Keratinocyte (primary cell): ENCODE measurements around the gene TIAM2.

Experiments used
- EZH2 ChIP-seq: IDR thresholded peaks from one replicate; pipeline ENCODE4 v1.6.1; 2012; ENCODE audit warnings: inconsistent platforms, mild to moderate bottlenecking, low read length, moderate library complexity
- TF ChIP-seq, protein P1 (sequence below), 3 experiments: IDR thresholded peaks in 1 of 3; conservative IDR thresholded peaks in 1 of 3; optimal IDR thresholded peaks in 1 of 3; 2 replicates in 2 of 3; 3 replicates in 1 of 3; pipeline versions ENCODE3 to v1.5.1; 2011; ENCODE audit warnings: low read length in 3 of 3, mild to moderate bottlenecking in 3 of 3, moderate library complexity in 2 of 3, control low read depth in 1 of 3, inconsistent platforms in 1 of 3; ENCODE audit not compliant: insufficient read depth in 2 of 3; ENCODE audit errors: extremely low read depth in 1 of 3

GRCh38 chr6:155123520-155123919, 128.4 kb downstream of the TIAM2 start:
- TF ChIP-seq, protein P1, sequence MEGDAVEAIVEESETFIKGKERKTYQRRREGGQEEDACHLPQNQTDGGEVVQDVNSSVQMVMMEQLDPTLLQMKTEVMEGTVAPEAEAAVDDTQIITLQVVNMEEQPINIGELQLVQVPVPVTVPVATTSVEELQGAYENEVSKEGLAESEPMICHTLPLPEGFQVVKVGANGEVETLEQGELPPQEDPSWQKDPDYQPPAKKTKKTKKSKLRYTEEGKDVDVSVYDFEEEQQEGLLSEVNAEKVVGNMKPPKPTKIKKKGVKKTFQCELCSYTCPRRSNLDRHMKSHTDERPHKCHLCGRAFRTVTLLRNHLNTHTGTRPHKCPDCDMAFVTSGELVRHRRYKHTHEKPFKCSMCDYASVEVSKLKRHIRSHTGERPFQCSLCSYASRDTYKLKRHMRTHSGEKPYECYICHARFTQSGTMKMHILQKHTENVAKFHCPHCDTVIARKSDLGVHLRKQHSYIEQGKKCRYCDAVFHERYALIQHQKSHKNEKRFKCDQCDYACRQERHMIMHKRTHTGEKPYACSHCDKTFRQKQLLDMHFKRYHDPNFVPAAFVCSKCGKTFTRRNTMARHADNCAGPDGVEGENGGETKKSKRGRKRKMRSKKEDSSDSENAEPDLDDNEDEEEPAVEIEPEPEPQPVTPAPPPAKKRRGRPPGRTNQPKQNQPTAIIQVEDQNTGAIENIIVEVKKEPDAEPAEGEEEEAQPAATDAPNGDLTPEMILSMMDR (optimal IDR thresholded peaks at IDR 0.05 in 1 of 3, IDR thresholded peaks at IDR 0.05 in 1 of 3, conservative IDR thresholded peaks at IDR 0.05 in 1 of 3; ENCODE audit: extremely low read depth in 1 of 3, insufficient read depth in 2 of 3, low read length in 3 of 3) = no peak
- TF ChIP-seq EZH2 = no peak
